NOMO-1 treated with DMSO at 0.1 percent for 48 hours (cell line): ENCODE results near the gene LRP1.

Experiments
- DNase-seq: peaks from one replicate; lab custom pipeline; 2025; ENCODE audit not compliant: unreplicated experiment; lab: John Stamatoyannopoulos, UW

LRP1 gene

GRCh38 chr12:57152639-57153038 is 24.4 kb downstream of the LRP1 start:
- no peak for DNase-seq

- DNase-seq = no peak
Observed at GRCh38 chr12:57153415-57153997, 25.2 kb downstream of the LRP1 start.

GRCh38 chr12:57154076-57154475 is 25.8 kb downstream of the LRP1 start:
- no peak for DNase-seq

GRCh38 chr12:57154804-57155434 is 26.6 kb downstream of the LRP1 start:
- peak; percentile 71 for DNase-seq

GRCh38 chr12:57156701-57157403 is 28.6 kb downstream of the LRP1 start:
- no peak for DNase-seq

GRCh38 chr12:57157588-57158173 is 29.4 kb downstream of the LRP1 start:
- peak; percentile 86 for DNase-seq

DNA sequence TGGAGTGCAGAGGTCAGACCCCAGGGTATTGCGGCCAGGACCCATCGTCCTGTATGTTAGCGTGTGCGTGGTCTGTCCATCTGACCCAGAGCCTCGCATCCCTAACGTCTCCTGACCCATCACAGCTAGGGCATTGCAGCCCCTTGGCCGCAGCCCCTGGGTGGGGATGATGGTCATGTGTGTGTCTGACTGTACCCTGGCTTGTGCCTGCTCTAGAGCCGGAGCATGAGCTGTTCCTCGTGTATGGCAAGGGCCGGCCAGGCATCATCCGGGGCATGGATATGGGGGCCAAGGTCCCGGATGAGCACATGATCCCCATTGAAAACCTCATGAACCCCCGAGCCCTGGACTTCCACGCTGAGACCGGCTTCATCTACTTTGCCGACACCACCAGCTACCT is 29.9 kb downstream of the LRP1 start:
- DNase-seq = no peak

DNA sequence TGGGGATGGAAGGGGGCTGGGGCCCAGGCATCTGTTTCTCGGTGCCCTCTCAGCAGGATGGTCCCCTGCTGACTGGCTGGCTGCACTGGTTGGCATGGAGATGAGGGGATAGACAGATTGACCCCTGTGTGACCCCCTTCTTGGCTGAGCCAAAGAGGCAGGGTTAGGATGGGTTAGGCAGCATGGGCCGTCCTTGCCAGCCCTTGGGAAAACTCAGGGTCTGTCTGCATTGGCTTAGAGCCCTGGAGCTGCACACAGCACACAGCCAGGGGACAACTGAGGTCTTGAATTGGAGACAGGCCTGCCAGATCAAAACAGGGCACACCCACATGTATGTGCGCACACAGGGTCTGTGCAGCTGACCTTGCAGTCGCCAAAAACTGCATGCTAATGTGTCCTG is 30.4 kb downstream of the LRP1 start:
- no peak for DNase-seq

DNA sequence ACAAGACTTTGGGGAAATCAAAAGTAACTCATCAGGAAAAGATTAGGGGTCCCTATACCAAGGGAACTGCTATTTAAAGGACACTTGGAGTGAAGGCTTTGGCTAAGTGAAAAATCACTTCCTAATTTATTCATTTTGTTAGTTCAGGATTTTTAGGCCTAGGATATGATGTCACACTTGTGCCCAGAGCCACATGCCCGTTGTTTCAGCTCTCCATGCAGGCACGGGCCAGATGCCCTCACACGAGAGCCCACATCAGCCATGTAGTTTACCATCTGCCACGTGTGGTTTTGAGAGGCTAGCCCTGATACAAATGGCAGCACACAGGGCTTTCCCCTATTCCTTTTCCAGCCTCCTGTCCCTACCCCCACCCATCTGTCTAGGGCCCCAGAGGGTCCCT is 31.0 kb downstream of the LRP1 start:
- DNase-seq = no peak

GRCh38 chr12:57160040-57160439 is 31.8 kb downstream of the LRP1 start:
- DNase-seq = no peak

- no peak for DNase-seq
Observed at GRCh38 chr12:57160741-57161140, 32.5 kb downstream of the LRP1 start.

- DNase-seq = no peak
Observed at GRCh38 chr12:57161491-57161890, 33.2 kb downstream of the LRP1 start.

GRCh38 chr12:57162553-57163125 is 34.4 kb downstream of the LRP1 start:
- peak; percentile 79 for DNase-seq

DNA sequence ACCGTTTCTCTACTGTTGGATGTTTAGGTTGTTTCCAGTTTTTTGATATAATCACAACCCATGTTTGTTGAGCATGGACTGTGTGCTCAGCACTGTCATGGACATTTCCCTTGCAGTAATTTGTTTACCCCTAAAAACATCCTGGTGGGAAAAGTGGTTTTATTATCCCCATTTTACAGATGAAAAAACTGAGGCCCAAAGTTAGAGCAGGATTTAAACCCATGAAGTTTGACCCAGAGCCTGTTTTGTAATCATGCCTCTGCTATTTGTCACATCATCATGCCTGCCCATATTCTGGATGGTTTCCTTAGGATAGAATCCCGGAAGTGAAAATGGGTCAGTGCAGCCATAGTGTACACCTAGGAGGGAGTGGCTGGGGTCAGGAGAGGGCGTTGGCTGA is 36.2 kb downstream of the LRP1 start:
- no peak for DNase-seq

DNA sequence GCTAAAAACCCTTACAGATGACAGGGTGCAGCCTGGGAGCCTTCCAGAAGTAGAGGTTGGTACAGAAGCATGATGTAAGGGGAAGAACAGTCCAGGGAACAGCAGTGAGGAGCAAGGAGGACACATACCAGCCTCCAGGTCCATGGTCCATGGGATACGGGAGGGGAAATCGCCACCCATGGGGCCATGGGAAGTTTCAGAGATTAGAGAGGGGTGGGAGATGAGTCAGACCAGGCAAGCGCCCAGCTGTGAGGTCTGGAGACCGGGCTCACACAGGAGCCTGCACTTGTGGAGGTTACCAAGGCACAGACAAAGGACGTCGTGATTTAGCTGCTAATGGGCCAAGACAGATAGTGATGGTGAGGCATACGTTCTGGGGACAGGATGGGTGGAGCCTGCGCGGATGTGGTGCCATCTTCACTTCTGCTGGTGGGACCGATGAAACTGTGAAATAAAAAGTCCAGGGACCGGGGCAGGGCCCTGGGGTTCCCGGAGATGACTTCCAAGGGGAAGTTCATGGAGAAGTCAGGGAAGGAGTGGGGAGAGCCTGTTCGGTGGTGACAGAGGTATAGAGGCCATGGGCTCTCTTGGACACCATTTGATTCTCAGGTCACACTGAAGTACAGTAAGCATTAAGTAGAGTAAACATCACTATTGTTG is 36.8 kb downstream of the LRP1 start:
- DNase-seq = no peak

GRCh38 chr12:57165741-57166140 is 37.5 kb downstream of the LRP1 start:
- DNase-seq = no peak

DNA sequence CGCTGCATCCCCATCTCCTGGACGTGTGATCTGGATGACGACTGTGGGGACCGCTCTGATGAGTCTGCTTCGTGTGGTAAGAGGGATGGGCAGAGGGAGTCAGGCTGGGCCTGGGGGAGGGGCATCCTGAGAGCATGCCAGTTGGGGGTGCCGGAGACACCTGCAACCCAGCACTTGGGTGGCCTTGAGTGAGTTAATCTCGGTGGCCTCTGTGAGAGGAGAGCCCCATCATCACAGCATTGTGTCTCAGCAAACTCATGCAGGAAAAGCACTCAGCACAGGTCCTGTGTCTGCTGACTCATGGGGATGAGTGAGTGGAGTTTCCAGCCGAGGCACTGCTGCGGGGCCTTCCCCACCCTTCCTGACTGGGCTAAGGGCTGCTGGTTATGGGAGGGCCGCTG is 38.7 kb downstream of the LRP1 start:
- no peak for DNase-seq

GRCh38 chr12:57168058-57168457 is 39.8 kb downstream of the LRP1 start:
- no peak for DNase-seq

DNA sequence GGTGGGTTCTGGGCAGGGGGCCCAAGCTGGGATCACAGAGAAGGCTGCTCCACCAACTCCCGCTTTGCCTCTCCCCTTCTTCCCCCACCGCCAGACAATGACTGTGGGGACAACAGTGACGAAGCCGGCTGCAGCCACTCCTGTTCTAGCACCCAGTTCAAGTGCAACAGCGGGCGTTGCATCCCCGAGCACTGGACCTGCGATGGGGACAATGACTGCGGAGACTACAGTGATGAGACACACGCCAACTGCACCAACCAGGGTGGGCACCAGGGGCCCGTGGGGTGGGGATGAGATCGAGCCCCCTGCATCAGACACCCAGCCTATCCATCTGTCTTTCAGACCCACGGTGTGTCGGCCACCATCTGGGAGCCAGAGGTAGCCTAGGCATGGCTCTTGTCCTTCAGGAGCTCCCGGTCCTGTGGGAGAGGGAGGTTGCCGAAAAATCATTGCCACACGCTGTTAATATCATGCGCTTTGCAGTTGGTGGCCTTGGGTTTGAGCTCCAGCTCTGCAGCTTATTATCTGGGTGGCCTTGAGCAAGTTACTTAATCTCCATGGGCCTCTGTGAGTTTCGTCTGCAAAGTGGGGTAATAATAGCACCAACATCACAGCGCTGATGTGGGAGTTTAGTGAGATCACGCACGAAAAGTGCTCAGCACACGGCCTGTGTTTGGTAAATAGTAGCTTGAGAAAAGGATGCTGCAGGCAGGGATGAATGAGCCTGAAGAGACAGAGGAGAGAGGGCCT is 40.9 kb downstream of the LRP1 start:
- DNase-seq = no peak

DNA sequence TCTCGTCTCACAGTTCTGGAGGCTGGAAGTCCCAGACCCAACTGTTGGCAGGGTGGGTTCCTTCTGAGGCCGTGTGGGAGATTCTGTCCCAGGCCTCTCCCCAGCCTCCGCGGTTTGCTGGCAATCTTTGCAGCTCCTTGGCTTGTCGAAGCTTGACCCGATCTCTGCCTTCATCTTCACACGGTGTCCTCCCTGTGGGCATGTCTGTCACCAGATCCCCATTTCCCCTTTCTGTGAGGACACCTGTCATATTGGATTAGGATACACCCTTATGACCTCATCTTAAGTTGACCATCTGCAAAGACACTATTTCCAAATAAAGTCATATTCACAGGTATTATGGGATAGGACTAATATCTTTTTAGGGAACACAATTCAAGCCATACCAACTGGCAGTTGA is 41.7 kb downstream of the LRP1 start:
- no peak for DNase-seq

- no peak for DNase-seq
Observed at GRCh38 chr12:57170408-57170807, 42.1 kb downstream of the LRP1 start.
